Measurements from ENCODE around the gene NFATC2. TPM values are rescaled to one million over a fixed set of nuclear protein-coding genes. Genes with fewer than 3 reads are reported as not detected.

Gene NFATC2
- total and polyA plus RNA-seq, 2 of the 4 experiments (the other 2 are of a cell fraction), result 0.18 to 0.38 TPM

DNA sequence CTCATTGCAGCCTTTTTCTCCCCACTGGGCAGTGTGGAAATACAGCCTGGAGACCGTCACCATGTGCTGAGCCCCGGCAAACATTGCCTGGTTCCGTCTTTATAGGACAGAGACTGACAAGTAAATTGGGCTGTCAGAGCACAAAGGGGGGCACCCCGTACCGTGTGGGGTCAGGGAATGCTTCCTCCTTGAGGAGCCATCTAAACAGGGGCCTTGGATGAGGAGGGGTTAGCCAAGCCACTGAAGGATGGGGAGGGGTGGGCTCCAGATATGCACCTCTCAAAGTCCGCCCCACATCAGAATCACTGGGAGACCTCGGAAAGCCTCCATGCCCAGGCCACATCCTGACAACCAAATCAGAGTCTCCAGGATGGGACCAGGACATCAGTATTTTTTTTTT lies 73.9 kb downstream of the NFATC2 start:
- DNase-seq (no peak), ATAC-seq (ENCODE audit: low read depth) (no peak)
- Histone ChIP-seq H4K91ac (ENCODE audit: insufficient read depth, low read depth, low read length) (no peak overlapping the region), H4K5ac (ENCODE audit: low read depth, low read length) (no peak overlapping the region), H3K23ac (ENCODE audit: low read depth, low read length) (no peak overlapping the region), H3K56ac (ENCODE audit: extremely low read depth, insufficient read depth, low read length) (no peak overlapping the region), H3K9me3 (ENCODE audit: control insufficient read depth, insufficient read depth, low read length) (no peaks in the 10 kb centered on the region), H3K79me1 (ENCODE audit: low read depth in 1 of 2, low read length in 2 of 2) (no peaks in the 10 kb centered on the region), H4K8ac (ENCODE audit: low read depth in 2 of 2, low read length in 2 of 2) (no peak overlapping the region), H2BK120ac (ENCODE audit: low read depth, low read length) (no peak overlapping the region), H4K20me1 (ENCODE audit: insufficient read depth, low read length) (no peaks in the 10 kb centered on the region), H3K9ac (ENCODE audit: low read depth, low read length) (no peak overlapping the region), H3K36me3 (ENCODE audit: control insufficient read depth, insufficient read depth, low read length) (no peaks in the 10 kb centered on the region), H3K27ac (ENCODE audit: insufficient read depth, low read length) (no peak overlapping the region), H2BK20ac (ENCODE audit: low read depth, low read length) (no peak overlapping the region), H2AK5ac (ENCODE audit: low read depth, low read length) (no peak overlapping the region), H3K4me2 (ENCODE audit: low read depth, low read length) (no peak overlapping the region), H2AK9ac (replicated peaks; ENCODE audit: low read depth, low read length, poor library complexity) (no peak overlapping the region), H3K4ac (ENCODE audit: low read depth, low read length) (no peak overlapping the region), H2BK15ac (ENCODE audit: low read depth, low read length) (no peak overlapping the region), H3K4me3 (ENCODE audit: insufficient read depth, low read depth, low read length) (no peak overlapping the region), H3K4me1 (ENCODE audit: control insufficient read depth, insufficient read depth, low read length) (no peaks in the 10 kb centered on the region; the same call in 1 of the 2 replicates), H3K27me3 (ENCODE audit: control insufficient read depth, insufficient read depth, low read length) (no peaks in the 10 kb centered on the region), H3K9me1 (ENCODE audit: insufficient read depth, low read length) (no peaks in the 10 kb centered on the region), H3K18ac (ENCODE audit: low read depth, low read length) (no peak overlapping the region), H2AFZ (replicated peaks; ENCODE audit: low read length, poor library complexity) (no peak overlapping the region), H2BK5ac (ENCODE audit: low read depth, low read length, poor library complexity, severe bottlenecking) (no peak overlapping the region), H3K14ac (replicated peaks; ENCODE audit: low read depth, low read length) (no peak overlapping the region)
- in situ Hi-C loops (cut with MboI; ENCODE audit: low sequenced_read_pairs), result no loop called here
- BruUV-seq (replicated peaks), result no TSS peak
- WGBS, 2 experiments (ENCODE audit: extremely low coverage in 2 of 2, insufficient read length in 1 of 2), result no CpG with 5 or more reads among the region's 7 CpGs
- TF ChIP-seq, protein P1, sequence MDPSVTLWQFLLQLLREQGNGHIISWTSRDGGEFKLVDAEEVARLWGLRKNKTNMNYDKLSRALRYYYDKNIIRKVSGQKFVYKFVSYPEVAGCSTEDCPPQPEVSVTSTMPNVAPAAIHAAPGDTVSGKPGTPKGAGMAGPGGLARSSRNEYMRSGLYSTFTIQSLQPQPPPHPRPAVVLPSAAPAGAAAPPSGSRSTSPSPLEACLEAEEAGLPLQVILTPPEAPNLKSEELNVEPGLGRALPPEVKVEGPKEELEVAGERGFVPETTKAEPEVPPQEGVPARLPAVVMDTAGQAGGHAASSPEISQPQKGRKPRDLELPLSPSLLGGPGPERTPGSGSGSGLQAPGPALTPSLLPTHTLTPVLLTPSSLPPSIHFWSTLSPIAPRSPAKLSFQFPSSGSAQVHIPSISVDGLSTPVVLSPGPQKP (IDR thresholded peaks at IDR 0.05; ENCODE audit: borderline replicate concordance, low read depth, low read length), result no peak
- no peak for TF ChIP-seq MAFK (IDR thresholded peaks at IDR 0.05; ENCODE audit: low read depth, low read length)
- intact Hi-C loops (cut with micrococcal nuclease), result no loop called here
- ChIA-PET CTCF (no interaction called here), POLR2A (ENCODE audit: unreplicated experiment) (no interaction called here)
- dilution Hi-C loops (cut with HindIII; ENCODE audit: low sequenced_read_pairs, unreplicated experiment), result no loop called here

All from IMR-90 (cell line).